ENCODE results near the gene TEX53.

DNA sequence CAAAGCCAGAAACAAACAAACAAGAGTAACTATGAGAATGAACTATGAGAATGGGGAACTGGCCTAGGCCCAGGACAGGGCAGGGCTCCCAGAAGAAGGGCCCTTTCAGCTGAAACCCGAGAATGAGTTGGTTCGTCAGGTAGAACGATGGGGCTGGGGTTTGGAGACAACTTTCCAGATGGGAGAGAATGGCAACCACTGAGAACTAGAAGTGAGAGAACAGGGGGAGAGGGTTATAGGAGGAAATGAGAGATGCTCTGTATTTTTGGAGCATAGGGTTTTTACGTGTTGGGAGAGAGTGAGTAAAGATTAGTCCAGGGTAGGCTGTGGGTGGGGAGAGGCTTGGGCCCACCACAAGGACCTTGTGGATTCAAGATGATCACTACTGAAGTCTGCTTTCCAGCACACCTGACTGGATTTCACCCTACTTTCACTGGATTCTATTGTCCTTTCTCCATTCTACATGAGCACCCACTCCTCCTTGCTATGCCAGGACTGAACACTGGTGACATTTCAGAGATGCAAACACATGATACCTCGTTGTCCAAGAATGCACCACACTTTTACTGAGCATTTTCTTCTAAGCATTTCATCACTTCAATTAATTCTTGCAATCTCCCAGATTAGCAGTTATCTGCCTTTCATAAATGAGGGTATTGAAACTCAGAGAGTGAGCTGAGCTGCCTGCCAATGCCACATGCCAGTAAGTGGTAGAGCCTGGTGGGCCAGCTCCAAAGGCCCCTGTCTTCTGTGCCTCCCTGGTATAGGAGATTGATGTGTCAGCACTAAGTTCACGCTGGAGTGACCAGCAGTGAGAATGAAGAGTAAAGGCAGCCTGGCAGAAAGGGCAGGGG lies 49.7 kb downstream of the TEX53 start:
- TF ChIP-seq POLR2AphosphoS5 (IDR thresholded peaks at IDR 0.05; ENCODE audit: low read depth) (no peak), CTCF (IDR thresholded peaks at IDR 0.05; ENCODE audit: insufficient read depth, low read length) (no peak), GABPA (IDR thresholded peaks at IDR 0.05; ENCODE audit: low read depth) (no peak), SPI1 (IDR thresholded peaks at IDR 0.05; ENCODE audit: borderline replicate concordance, low read depth) (no peak)
- TF ChIP-seq, protein P1, sequence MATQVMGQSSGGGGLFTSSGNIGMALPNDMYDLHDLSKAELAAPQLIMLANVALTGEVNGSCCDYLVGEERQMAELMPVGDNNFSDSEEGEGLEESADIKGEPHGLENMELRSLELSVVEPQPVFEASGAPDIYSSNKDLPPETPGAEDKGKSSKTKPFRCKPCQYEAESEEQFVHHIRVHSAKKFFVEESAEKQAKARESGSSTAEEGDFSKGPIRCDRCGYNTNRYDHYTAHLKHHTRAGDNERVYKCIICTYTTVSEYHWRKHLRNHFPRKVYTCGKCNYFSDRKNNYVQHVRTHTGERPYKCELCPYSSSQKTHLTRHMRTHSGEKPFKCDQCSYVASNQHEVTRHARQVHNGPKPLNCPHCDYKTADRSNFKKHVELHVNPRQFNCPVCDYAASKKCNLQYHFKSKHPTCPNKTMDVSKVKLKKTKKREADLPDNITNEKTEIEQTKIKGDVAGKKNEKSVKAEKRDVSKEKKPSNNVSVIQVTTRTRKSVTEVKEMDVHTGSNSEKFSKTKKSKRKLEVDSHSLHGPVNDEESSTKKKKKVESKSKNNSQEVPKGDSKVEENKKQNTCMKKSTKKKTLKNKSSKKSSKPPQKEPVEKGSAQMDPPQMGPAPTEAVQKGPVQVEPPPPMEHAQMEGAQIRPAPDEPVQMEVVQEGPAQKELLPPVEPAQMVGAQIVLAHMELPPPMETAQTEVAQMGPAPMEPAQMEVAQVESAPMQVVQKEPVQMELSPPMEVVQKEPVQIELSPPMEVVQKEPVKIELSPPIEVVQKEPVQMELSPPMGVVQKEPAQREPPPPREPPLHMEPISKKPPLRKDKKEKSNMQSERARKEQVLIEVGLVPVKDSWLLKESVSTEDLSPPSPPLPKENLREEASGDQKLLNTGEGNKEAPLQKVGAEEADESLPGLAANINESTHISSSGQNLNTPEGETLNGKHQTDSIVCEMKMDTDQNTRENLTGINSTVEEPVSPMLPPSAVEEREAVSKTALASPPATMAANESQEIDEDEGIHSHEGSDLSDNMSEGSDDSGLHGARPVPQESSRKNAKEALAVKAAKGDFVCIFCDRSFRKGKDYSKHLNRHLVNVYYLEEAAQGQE (IDR thresholded peaks at IDR 0.05; ENCODE audit: insufficient replicate concordance, low read depth): no peak

Measured in HL-60 (cell line).